CD4-positive, alpha-beta T cell treated with Interleukin-1 beta for 1 hour (primary cell): ENCODE data around the gene BBLN.
"Not testable (repeated sequence)": the region's sequence is repeated elsewhere in the genome, so short reads cannot be mapped to it uniquely, and the experiment has no call there.

ENCODE experiments used
- DNase-seq, 2 donors: peaks; one replicate each; pipeline ENCODE4 v3.0.0-alpha.2; 2020 to 2022

BBLN gene

DNA sequence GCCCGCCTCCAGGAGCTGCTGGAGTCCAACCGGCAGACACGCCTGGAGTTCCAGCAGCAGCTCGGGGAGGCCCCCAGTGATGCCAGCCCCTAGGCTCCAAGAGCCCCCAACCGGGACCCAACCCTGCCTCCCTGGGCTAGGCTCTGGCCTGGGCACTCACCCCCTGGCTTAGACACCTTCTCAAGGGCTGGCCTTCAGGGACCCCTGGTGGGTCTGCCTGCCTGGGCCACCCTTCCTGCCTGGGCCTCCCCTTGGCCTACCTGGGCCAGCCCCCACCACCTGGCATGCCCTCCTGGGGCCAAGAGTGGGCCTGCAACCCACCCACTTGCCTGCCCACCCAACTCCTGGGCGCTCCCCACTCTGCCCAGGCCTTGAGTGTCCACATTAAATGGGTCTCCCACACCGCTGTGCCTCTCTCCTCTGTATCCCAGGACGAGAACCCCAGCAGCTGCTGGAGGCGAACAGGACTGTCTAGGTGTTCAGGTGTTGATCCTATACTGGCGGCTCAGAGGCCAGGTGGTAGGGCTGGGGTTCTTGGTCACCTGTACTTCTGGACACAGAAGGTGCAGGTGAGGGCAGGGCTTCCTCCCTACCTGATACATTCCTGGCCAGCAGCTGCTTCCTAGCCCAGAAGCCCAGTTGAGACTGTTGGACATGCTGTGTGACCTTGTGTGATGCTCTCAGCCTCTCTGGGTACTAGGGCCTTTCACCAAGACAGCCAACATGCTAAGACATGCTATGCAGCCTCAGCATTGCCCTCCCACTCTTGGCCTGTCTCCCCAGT is 3.6 kb downstream of the BBLN start:
- DNase-seq, result no peak

DNA sequence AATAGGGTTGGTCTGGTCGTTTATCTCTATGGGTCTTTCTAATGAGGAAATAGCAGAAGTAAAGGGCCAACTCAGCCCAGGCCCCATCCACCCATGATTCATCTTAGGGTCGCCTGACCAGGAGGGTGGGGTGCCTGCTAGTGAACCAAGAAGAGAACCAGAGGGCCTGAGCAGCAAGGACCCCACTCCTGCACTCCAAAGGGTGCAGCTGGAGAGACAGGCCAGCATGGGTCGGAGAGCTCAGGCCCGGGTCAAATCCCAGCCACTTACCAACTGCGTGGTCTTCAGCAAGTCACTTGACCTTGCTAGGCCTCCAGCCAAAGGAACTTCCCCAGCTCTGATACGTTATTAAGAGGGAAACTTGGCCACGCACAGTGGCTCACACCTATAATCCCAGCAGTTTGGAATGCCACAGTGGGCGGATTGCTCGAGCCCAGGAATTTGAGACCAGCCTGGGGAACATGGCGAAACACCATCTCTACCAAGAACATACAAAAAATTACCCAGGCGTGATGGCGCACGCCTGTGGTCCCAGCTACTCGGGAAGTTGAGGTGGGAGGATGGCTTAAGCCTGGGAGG is 4.3 kb downstream of the BBLN start:
- DNase-seq, result no peak

GRCh38 chr9:128166169-128166568 is 6.1 kb downstream of the BBLN start:
- DNase-seq, result no peak

DNA sequence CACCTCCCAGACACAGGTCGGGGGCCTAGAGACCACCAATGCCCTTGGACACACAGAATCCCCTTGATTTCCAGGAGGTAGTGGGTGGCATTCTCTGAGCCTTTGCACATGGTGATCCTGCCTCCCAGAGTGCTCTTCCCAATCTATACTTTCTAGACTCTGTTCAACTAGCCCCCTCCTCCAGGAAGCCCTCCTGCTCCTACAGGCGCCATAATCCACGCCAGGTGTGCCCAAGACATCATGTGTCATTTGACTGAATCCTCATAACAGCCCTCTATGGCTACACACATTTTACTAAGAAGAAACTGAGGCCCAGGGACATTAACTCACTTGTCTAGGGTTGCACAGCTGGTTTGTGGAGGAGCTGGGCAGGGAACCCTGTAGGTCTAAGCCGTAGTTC is 7.1 kb downstream of the BBLN start:
- no peak for DNase-seq

- DNase-seq, result no peak
Observed at GRCh38 chr9:128168731-128169308, 8.8 kb downstream of the BBLN start.

DNA sequence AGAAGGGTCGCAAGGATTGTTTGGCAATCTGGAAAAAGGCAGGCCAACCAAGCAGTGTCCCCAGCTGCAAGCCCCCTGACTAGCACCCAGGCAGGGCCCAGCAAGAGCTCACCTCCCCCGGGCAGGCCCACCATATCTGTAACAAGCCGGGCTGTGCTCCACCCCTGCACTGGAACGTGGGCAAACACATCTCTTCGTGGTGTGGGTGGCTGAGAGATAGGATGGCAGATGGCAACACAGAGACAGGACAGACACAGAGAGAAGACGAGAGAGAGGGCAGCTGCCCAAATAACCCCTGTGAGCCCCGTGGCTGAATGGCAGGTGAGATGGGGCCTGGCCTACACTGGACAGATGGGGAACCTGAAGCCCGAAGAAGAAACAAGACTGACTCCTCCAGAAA is 9.4 kb downstream of the BBLN start:
- no peak for DNase-seq

GRCh38 chr9:128169925-128170324 is 9.9 kb downstream of the BBLN start:
- no peak for DNase-seq

GRCh38 chr9:128174062-128174461 is 14.0 kb downstream of the BBLN start:
- no peak for DNase-seq

DNA sequence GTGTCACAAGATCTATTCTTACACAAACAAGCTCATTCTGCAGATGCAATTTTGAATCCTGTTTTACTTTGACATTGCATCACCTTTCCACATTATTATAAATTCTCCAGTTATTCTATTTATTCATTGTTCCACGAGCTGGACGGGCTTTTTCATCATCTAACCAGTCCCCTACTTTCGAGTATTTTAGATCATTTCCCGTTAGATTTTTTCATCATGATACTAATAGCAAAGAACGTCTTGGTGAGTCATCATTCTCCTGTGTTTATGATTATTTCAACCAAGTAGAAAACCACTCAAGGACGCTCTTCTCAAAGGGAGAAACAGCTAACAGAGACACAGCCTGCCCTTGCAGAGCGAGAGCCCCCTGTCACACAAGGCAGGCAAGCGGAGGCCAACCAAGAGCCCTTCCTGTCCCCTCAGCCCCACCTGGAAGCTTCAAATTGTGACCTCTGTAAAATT is 15.1 kb downstream of the BBLN start:
- DNase-seq, result no peak

DNA sequence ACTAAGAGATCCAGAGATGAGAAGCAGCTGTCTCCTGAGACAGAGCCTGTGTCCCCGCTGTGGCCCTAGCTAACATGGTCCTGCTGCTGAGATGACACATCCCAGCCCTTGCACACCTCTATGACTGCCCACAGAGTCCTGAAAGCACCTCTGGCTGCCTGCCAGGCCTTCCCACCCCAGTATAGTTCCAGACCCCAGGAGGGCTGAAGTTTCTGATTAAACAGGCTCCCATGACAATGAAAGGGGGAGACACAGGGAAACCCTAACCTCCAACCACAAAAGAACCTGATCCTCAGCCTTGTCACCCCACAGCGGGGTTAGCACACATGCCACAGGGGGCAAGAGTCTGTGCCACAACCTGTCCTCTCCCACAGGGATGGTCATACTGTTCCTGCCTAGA is 15.7 kb downstream of the BBLN start:
- no peak for DNase-seq

- DNase-seq, result no peak
Observed at GRCh38 chr9:128178806-128179431, 18.9 kb downstream of the BBLN start.

GRCh38 chr9:128180001-128180400 is 19.9 kb downstream of the BBLN start:
- no peak for DNase-seq

DNA sequence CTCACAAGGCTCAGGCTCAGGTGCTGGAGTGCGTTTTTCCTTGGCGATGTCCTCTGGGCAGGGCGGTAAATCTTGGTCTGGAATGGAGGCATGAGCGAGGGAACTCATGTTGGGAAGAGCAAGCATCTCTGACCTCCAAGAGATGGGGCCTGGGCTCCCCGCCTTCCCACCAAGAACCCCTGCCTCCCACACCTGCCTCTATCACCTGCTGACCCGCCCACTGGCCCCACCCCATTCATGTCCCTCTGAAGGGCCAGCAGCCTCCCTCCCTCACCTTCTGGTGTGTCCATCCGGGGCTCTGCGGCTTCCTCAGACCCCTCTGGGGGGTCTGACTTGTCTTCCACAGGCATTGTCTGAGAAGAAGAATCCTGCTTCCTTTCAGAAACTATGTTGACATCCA is 20.4 kb downstream of the BBLN start:
- no peak for DNase-seq

DNA sequence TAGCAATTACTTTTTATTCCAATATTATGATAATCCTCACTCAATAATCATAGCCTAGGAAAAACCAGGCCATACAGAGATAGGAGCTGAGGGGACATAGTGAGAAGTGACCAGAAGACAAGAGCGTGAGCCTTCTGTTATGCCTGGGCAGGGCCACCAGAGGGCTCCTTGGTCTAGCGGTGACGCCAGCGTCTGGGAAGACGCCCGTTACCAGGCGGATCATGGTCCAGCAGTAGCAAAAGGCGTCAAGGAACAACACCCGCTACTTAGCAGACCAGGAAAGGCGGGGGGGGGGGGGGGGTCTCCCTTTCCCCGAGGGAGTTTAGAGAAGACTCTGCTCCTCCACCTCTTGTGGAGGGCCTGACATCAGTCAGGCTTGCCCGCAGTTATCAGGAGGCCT is 21.4 kb downstream of the BBLN start:
- DNase-seq, result not testable (repeated sequence)

GRCh38 chr9:128182893-128183588 is 23.0 kb downstream of the BBLN start:
- DNase-seq, result no peak

GRCh38 chr9:128185979-128186965 is 26.2 kb downstream of the BBLN start:
- DNase-seq, result no peak

GRCh38 chr9:128187361-128187760 is 27.3 kb downstream of the BBLN start:
- DNase-seq, result no peak

DNA sequence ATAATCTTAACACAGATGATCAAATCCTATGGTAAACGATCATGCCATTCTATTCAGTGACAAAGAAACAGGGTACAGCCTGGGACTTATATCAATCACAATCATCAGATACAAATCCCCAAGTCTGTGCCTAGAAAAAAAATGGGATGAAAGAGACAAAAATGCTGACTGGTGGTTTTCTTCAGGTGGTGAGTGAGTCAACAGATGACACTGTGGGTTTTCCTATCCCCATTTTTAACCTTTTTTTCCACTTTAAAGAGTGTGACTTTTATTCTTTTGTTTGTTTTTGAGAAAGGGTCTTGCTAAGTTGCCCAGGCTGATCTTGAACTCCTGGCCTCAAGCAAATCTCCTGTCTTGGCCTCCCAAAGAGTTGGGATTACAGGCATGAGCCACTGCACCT is 28.1 kb downstream of the BBLN start:
- DNase-seq, result no peak

DNA sequence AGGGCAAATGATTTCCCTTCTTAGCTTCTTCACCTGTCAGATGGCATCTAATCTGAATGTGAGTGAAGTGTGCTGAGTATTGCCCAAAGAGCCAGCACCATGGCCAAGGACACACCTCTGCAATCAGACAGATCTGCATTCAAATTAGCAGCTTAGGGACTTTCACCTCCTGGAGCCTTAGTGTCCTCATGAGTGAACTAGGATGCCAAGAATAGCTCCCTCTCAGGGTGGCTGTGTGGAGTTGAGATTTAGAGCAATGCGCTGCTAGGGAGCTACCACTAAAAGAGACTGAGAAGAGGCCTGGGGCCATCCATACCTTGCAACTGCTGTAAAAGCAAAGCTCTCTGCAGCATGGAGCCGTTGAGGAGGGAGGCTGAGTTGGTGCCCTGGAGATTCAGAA is 29.9 kb downstream of the BBLN start:
- DNase-seq, result no peak

- DNase-seq, result no peak
Observed at GRCh38 chr9:128190516-128191405, 30.7 kb downstream of the BBLN start.
